K562 (cell line): ENCODE measurements around the gene SKOR1. TPM values are rescaled to one million over a fixed set of nuclear protein-coding genes. Genes with fewer than 3 reads are reported as not detected.

Source experiments
- ILF3 ChIP-seq: fragments of 450-650 bp; IDR thresholded peaks from 2 replicates; pipeline ENCODE4 v1.6.1; 2018; ENCODE audit warnings: antibody characterized with exemption, mild to moderate bottlenecking, moderate library complexity, borderline replicate concordance
- RAD21 ChIP-seq, 2 experiments: fragments of 250-450 bp in 1 of 2; fragments of 450-650 bp in 1 of 2; sonication (Bioruptor Pico) in 1 of 2; formaldehyde crosslinking in 1 of 2; IDR thresholded peaks in 1 of 2; conservative IDR thresholded peaks in 1 of 2; 2 replicates each; pipeline versions ENCODE4 v1.4.0 to v1.8.0; 2020 to 2022; ENCODE audit warnings: mild to moderate bottlenecking in 2 of 2, moderate library complexity in 1 of 2
- SMARCE1 ChIP-seq: fragments of 450-650 bp; IDR thresholded peaks from 2 replicates; pipeline ENCODE4 v1.7.1; 2016; ENCODE audit warnings: mild to moderate bottlenecking
- ZBTB11 ChIP-seq, 3 experiments: fragments of 200-800 bp in 1 of 3; fragments of 250-450 bp in 1 of 3; fragments of 450-650 bp in 1 of 3; sonication (Bioruptor Pico) in 1 of 3; sonication (Bioruptor generic) in 1 of 3; formaldehyde crosslinking in 1 of 3; IDR thresholded peaks; 2 replicates each; pipeline versions ENCODE4 v1.6.1 to v1.8.0; 2016 to 2022; ENCODE audit warnings: mild to moderate bottlenecking in 2 of 3, missing genetic modification characterization in 2 of 3, missing compliant biosample characterization in 1 of 3, moderate library complexity in 1 of 3
- ZNF76 ChIP-seq: fragments of 250-450 bp; sonication (Bioruptor Pico); IDR thresholded peaks from 2 replicates; pipeline ENCODE4 v1.4.0; 2020; ENCODE audit warnings: mild to moderate bottlenecking, moderate library complexity, borderline replicate concordance
- polyA plus RNA-seq, 8 experiments: library from polyadenylated mRNA; depleted of rRNA in 4 of 8; stranded (reverse) in 5 of 8; unstranded in 3 of 8; fragments of >200 nt; fragmentation: Nextera tagmentation in 2 of 8; fragmentation: Illumina TruSeq in 1 of 8; extraction: Ambion mirVana in 2 of 8; extraction: Trizol in 1 of 8; gene quantifications; 2 replicates each; pipeline versions ENCODE4 v1.2.1 to v1.2.3, GENCODE V29; 2011 to 2014; ENCODE audit warnings: inconsistent platforms in 1 of 8, missing spikeins in 1 of 8
- total RNA-seq, 7 experiments: library from RNA; depleted of rRNA in 6 of 7; stranded (reverse); fragments of >200 nt in 6 of 7; fragmentation: Illumina TruSeq in 2 of 7; extraction: Trizol in 2 of 7; gene quantifications; 2 replicates each; pipeline versions ENCODE4 v1.2.1 to v1.2.3, GENCODE V29; 2011 to 2021; ENCODE audit warnings: low replicate concordance in 1 of 7
- TF ChIP-seq, protein P1 (sequence below), 2 experiments: IDR thresholded peaks in 1 of 2; conservative IDR thresholded peaks in 1 of 2; 2 replicates each; pipeline ENCODE4 v1.6.1; 2016; ENCODE audit warnings: low read depth in 2 of 2, mild to moderate bottlenecking in 1 of 2, missing compliant biosample characterization in 1 of 2, missing genetic modification characterization in 1 of 2, moderate library complexity in 1 of 2
- TF ChIP-seq, protein P2 (sequence below): fragments of 250-450 bp; sonication (Bioruptor Pico); IDR thresholded peaks from 2 replicates; pipeline ENCODE4 v1.8.0; 2022; ENCODE audit warnings: inconsistent platforms, mild to moderate bottlenecking, moderate library complexity, borderline replicate concordance
- TF ChIP-seq, protein P3 (sequence below): fragments of 250-450 bp; sonication (Bioruptor Pico); IDR thresholded peaks from 2 replicates; pipeline ENCODE4 v1.4.0; 2020; ENCODE audit warnings: mild to moderate bottlenecking, moderate library complexity
- TF ChIP-seq, protein P4 (sequence below): IDR thresholded peaks from 2 replicates; pipeline ENCODE4 v1.6.1; 2011; ENCODE audit warnings: borderline replicate concordance, low read depth, mild to moderate bottlenecking, moderate library complexity, low read length; ENCODE audit not compliant: insufficient read depth, poor library complexity, severe bottlenecking

Gene SKOR1
- total and polyA plus RNA-seq, 9 of the 15 experiments (the other 6 are each of a cell fraction or from before 2014, with no cell fraction given): 0.04 to 0.41 (median 0.09) TPM; not detected in 3

GRCh38 chr15:67839929-67840748 lies 14.8 kb downstream of the SKOR1 start, which contains the start of gene RNU6-1 (continued):
- TF ChIP-seq ZBTB11 (CRISPR knock-in tag; IDR thresholded peaks at IDR 0.05) (peak in 1 of 3 experiments; percentile 45; a peak in 1 of 6 replicates), ZNF76 (CRISPR knock-in tag) (no peak), SMARCE1 (peak; percentile 21; the same call in 1 of the 2 replicates), ILF3 (no peak), RAD21 (CRISPR knock-in tag; conservative IDR thresholded peaks at IDR 0.05 in 1 of 2, IDR thresholded peaks at IDR 0.05 in 1 of 2) (peak in 1 of 2 experiments; percentile 2; a peak in 2 of 4 replicates)
- TF ChIP-seq, protein P1, sequence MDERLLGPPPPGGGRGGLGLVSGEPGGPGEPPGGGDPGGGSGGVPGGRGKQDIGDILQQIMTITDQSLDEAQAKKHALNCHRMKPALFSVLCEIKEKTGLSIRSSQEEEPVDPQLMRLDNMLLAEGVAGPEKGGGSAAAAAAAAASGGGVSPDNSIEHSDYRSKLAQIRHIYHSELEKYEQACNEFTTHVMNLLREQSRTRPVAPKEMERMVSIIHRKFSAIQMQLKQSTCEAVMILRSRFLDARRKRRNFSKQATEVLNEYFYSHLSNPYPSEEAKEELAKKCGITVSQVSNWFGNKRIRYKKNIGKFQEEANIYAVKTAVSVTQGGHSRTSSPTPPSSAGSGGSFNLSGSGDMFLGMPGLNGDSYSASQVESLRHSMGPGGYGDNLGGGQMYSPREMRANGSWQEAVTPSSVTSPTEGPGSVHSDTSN (CRISPR knock-in tag; IDR thresholded peaks at IDR 0.05; ENCODE audit: low read depth): no peak
- TF ChIP-seq, protein P1 (tag; conservative IDR thresholded peaks at IDR 0.05; ENCODE audit: low read depth): no peak
- TF ChIP-seq, protein P2, sequence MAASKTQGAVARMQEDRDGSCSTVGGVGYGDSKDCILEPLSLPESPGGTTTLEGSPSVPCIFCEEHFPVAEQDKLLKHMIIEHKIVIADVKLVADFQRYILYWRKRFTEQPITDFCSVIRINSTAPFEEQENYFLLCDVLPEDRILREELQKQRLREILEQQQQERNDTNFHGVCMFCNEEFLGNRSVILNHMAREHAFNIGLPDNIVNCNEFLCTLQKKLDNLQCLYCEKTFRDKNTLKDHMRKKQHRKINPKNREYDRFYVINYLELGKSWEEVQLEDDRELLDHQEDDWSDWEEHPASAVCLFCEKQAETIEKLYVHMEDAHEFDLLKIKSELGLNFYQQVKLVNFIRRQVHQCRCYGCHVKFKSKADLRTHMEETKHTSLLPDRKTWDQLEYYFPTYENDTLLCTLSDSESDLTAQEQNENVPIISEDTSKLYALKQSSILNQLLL (CRISPR knock-in tag): no peak
- TF ChIP-seq, protein P3, sequence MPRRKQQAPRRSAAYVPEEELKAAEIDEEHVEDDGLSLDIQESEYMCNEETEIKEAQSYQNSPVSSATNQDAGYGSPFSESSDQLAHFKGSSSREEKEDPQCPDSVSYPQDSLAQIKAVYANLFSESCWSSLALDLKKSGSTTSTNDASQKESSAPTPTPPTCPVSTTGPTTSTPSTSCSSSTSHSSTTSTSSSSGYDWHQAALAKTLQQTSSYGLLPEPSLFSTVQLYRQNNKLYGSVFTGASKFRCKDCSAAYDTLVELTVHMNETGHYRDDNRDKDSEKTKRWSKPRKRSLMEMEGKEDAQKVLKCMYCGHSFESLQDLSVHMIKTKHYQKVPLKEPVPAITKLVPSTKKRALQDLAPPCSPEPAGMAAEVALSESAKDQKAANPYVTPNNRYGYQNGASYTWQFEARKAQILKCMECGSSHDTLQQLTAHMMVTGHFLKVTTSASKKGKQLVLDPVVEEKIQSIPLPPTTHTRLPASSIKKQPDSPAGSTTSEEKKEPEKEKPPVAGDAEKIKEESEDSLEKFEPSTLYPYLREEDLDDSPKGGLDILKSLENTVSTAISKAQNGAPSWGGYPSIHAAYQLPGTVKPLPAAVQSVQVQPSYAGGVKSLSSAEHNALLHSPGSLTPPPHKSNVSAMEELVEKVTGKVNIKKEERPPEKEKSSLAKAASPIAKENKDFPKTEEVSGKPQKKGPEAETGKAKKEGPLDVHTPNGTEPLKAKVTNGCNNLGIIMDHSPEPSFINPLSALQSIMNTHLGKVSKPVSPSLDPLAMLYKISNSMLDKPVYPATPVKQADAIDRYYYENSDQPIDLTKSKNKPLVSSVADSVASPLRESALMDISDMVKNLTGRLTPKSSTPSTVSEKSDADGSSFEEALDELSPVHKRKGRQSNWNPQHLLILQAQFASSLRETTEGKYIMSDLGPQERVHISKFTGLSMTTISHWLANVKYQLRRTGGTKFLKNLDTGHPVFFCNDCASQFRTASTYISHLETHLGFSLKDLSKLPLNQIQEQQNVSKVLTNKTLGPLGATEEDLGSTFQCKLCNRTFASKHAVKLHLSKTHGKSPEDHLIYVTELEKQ (CRISPR knock-in tag): no peak
- TF ChIP-seq, protein P4, sequence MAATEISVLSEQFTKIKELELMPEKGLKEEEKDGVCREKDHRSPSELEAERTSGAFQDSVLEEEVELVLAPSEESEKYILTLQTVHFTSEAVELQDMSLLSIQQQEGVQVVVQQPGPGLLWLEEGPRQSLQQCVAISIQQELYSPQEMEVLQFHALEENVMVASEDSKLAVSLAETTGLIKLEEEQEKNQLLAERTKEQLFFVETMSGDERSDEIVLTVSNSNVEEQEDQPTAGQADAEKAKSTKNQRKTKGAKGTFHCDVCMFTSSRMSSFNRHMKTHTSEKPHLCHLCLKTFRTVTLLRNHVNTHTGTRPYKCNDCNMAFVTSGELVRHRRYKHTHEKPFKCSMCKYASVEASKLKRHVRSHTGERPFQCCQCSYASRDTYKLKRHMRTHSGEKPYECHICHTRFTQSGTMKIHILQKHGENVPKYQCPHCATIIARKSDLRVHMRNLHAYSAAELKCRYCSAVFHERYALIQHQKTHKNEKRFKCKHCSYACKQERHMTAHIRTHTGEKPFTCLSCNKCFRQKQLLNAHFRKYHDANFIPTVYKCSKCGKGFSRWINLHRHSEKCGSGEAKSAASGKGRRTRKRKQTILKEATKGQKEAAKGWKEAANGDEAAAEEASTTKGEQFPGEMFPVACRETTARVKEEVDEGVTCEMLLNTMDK: no peak
